GM15510 (cell line): Measurements from ENCODE around the gene INAFM1.
A peak's percentile ranks its signal among the peaks of the same experiment; 100 is the strongest.

Source experiments
- POLR2A ChIP-seq: IDR thresholded peaks from 3 replicates; pipeline ENCODE4 v1.6.1; 2011; ENCODE audit warnings: borderline replicate concordance; ENCODE audit not compliant: insufficient read length; ENCODE audit errors: extremely low read depth

Gene INAFM1

DNA sequence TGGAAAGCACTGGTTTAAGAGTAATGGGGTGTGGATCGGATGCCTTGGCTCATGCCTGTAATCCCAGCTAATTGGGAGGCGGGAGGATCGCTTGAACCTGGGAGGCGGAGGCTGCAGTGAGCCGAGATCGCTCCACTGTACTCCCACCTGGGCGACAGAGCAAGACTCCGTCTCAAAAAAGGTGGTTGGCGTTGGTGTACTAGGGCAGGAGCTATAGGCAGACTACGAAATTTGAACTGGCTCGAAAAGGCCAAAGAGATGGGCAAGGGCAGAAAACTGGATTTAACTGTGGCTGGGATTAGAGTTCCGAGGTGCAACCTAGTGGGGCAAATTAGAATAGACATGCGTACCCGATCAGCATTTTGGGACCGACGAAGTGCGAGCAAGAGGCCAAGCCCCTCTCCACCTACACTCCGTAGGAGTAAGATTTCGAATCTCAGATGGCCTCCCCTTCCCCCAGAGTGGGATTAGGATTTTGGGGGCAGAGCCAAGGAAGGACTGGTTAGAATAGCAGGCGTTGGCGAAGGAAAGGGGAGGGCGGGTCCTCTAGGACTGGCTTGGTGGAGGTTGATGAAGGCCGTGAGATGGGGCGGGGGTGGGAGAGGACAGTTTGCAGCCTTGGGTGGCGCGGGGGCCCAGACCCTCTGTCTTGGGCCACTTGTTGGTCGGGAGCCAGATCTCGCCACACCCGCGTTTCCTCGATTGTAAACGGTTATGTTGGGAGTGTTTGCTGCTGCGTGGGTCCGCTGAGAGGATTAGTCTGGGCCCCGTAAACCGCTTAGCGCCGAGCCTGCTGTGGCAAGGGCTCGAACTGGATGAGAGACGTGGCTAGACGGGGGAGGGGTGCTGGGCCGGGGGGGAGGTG is 2.0 kb upstream of the INAFM1 start:
- TF ChIP-seq POLR2A: no peak

DNA sequence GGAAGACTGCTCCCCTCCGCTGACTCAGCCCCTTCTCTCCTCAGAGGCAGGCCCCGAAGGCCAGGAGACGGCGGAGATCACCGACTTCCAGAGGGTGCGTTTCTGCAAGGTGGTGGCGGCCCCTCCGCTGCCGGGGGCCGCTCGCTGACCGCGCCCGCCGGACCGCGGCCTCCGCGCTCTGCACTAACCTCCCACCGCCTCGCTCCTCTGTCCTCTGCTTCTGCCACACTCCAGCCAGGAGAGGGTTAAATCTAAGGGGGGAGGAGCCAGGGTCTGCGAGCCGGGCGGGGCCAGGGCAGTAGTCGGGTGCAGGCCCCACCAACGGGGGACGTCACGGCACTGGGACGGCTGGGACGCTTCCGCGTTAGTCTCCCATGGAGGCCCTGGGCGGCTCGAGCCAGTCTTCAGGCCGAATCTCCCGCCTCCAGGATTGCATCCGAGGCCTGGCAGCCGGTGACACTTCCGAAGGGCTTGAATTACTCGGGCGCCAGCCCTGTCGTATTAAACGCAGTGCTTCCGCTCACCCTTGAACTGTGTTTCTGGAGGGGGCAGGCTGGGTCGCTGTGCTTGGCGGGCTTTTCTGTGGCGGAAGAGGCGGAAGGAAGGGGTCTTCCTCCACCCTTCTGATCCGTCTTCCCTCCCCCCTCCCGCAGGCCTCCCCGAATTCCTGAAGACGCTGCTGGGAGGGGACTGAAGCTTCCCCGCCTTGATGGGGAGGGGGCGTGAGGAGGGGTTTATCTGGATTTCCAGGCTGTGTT is 1.2 kb upstream of the INAFM1 start:
- peak; percentile 78 for TF ChIP-seq POLR2A

DNA sequence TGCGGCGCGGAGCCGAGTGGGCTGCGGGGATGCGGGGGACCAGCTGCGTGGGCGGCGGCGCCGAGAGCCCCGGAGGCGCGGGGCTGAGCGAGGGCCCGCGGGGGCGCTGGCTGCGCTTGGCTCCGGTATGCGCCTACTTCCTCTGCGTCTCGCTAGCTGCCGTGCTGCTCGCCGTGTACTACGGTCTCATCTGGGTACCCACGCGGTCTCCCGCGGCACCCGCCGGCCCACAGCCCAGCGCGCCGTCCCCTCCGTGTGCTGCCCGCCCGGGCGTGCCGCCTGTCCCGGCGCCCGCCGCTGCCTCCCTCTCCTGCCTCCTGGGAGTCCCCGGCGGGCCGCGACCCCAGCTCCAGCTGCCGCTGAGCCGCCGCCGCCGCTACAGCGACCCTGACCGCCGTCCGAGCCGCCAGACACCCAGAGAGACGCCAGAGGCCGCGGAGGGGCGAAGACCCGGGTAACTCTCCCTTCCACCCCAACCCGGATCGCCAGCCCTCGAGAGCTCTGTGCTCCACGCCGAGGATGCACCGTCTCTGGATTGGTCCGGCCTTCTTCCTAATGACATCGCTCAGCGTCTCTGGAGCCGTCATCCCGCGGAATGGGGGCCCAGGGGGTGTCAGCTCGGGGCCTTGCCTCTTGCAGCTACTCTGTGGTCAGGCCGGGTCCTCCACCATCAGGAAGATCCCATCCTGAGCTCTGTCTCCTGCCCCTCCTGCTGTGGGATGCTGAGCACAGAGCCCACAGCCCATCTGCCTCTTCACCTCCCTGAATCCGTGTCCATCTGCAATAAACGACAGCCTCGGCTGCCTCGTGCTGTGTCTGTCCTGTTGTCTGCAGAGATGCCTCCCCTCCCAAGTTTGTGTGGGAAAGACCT is 441 bp downstream of the INAFM1 start:
- TF ChIP-seq POLR2A: no peak

DNA sequence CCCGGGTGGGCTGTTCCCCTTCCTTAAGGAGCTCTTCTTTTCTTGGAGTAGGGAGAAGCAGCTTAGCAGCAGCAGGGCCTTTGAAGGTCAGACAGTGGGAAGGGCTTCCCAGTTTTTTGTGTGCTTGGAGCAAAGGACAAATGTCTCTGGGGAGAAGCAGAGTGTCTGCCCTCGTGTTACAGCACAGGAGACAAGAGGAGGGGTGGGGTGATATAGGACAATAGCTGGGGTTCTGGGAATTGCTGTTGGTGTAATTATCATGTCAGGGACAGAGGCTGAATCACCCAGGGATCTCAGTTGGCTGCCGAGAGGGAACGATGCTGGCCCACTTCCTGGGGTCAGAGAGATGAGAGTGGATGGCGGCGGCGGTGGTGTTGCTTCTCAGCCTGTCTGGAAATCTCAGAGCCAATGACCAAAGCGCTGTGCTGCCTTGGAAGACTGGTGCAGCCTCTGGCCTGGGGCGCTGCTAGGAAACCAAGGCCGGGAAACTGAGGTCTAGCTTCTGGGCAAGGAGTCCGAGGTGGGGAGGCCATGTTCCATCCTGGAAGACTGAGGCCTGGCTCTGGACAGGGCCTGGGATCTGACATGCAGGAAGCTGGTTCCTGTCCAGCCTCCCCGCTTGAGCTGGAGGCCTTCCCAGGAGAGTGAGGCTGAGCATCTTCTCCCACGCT is 1.2 kb downstream of the INAFM1 start:
- no peak for TF ChIP-seq POLR2A

DNA sequence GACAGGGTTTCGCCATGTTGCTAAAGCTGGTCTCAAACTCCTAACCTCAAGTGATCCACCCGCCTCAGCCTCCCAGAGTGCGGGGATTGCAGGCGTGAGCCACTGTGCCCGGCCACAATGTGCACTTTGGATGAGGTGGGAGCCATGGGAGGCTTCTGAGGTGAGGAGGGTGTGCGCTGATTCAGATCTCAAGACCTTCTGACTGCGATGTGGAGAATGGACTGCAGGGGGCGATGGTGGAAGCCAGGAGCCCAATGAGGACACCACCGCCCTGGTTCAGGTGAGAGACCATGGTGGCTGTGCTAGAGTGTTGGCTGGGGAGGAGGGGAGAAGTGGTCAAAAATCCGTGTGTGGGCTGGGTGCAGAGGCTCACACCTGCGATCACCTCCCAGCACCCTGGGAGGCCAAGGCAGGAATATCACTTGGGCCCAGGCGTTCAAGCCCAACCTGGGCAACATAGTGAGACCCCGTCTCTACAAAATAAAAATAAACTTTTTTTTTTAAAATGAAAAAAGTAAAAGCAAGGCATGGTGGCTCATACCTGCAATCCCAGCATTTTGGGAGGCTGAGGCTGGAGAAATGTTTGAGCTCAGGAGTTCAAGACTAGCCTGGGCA is 5.6 kb downstream of the INAFM1 start:
- TF ChIP-seq POLR2A: no peak

DNA sequence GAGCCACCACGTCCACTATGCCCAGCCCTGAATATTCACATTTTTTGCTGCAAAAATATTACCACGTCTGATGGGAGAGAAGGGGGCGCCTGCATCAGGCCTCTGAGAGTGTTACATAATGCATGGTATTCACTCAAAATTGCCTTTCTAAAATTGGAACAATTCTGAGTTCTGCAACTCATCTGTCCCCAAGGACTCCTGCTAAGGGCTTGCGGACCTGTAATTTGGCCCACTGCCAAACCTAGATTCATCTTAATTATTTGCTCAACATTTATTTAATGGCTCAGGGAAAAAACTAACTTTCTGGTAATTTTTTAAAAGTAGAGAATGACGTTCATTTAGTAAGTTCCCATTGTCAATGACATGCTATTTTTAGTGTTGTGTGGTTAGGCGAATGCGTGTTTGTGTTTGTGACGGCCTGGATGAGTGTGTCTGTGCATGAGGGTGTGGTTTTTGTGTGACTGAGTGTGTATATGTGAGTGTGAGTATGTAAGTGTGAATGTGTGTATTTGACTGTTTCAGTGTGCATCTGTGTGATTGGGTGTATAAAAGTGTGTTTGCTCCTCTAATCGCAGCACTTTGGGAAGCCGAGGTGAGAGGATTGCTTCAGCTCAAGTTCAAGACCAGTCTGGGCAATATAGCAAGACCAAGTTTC is 8.8 kb downstream of the INAFM1 start:
- no peak for TF ChIP-seq POLR2A

DNA sequence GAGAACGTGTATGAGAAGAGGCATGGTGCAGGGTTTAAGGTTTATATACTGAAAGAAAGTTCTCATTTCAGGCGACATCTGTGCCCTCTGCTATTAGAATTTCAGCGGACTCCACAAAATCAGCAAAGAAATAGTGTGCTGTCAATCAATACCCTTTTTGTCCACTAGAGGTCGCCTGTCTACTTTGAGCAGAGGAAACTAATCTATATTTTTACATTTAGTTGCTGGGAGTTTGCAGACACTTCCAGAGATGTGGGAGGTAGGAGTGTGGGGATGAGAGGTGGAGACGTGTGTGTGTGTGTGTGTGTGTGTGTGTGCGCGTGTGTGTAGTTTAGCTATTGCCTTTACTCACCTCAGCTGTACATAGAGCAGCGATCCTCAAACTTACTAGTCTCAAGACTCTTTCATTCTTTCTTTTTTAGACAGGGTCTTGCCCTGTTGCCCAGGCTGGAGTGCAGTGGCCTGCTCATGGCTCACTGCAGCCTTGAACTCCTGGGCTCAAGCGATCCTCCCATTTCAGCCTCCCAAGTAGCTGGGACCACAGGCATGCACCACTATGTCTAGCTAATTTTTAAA is 9.7 kb downstream of the INAFM1 start:
- no peak for TF ChIP-seq POLR2A

DNA sequence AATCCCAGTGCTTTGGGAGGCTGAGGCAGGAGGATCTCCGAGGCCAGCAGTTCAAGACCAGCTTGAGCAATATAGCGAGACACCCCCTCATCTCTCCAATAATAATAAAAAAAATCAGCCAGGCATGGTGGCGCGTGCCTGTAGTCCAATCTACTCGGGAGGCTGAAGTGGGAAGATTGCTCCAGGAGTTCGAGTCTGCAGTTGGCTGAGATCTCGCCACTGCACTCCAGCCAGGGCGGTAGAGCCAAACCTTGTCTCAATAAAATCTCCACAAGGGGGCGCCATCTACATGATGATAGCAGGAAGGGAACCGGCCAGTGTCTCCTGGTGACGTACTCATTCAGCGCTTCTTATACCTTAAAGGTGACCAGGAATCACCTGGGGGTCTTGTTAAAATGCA is 21.4 kb downstream of the INAFM1 start:
- no peak for TF ChIP-seq POLR2A

DNA sequence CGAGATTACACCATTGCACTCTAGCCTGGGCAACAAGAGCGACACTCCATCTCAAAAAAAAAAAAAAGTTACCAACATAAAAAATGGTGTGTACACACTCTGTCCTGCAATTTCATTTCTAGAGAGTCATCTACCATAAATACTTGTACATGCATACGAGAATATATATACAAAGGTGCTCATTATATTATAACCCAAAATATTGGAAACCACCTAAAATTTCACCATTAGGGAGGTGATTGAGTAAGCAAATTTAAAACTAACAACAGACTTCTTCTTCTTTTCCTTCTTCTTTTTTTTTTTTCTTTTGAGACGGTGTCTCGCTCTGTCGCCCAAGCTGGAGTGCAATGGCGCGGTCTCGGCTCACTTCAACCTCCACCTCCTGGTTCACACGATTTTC is 27.6 kb downstream of the INAFM1 start:
- no peak for TF ChIP-seq POLR2A

DNA sequence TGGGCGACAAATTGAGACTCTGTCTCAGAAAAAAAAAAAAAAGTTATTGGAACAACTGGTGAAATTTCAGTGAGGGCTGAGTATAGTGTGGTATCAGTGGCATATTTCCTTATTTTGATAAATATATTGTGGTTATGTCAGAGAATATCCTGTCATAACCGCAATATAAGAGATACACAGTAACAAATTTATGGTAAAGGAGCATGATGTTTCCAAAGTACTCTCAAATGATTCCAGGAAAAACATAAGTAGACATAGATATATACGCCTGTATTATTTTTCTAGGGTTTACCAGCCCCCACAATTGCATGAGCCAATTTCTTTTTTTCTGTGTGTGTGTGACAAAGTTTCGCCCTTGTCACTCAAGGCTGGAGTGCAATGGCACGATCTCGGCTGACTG is 29.3 kb downstream of the INAFM1 start:
- no peak for TF ChIP-seq POLR2A

DNA sequence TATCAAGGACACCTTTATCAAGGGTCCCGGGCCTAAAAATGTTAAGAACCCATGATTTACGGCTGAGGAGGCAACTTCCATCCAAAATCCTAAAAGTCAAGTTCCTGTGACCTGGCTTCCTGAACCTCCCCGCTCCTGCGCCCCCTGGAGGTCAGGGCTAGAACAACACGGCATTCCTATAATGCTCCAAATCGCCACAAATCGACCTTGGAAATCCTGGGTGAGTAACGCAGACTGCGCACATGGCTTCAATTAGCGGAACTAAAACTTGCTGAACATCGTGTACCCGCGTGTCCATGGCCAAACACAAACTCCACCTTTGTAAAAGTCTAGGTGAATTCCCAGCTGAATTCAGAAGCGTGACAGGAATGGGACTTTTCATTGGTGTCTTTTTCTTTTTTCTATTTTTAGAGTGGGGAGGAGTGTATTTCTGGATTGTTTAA is 30.6 kb downstream of the INAFM1 start:
- TF ChIP-seq POLR2A: no peak

DNA sequence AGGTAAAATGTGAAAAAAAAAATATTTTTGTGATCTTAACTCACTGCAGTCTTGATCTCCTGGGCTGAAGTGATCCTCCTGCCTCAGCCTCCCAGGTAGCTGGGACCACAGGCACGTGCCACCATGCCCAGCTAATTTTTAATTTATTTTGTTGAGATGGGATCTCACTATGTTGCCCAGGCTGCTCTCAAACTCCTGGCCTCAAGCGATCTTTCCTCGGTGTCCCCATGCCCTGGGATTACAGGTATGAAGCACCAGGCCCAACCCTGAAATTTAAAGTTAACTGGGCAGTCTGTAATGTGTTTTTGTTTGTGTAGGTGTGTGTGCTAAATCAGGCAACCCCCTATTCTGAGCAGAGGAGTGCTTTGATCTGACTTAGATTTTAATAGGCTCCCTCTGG is 31.6 kb downstream of the INAFM1 start:
- TF ChIP-seq POLR2A: no peak

DNA sequence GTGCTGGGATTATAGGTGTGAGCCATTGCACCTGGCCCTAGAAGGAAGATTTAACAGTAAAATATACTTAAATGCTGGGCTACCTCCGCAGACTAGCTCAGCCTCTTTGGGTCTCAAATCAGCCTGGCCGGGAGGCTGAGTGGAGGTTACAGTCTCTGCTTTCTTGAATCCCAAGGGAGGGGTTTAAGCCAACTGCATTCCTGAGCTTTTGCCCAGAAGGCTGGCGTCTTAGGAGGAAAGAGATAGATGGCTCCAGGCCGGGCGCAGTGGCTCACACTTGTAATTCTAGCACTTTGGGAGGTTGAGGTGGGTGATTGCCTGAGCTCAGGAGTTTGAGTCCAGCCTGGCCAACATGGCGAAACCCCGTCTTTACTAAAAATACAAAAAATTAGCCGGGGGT is 34.4 kb downstream of the INAFM1 start:
- TF ChIP-seq POLR2A: no peak

DNA sequence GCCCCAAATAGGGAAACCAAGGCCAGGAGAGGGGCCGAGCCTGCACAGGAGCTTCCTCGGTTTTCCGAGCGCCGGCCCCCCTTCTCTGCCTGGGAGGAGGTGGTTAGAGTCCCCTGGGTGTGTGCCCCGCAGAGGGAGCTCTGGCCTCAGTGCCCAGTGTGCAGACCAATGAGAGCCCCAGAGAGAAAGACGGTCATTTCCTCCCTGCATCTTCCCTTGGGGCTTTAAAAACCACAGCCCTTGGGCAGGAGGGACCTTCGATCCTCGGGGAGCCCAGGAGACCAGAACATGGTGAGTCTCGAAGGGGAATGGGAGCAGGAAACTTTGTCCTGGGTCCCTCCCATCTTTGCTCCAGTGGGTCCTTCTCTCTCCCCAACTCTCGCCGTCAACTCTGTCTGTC is 34.9 kb downstream of the INAFM1 start, which contains the start of gene C5AR1:
C5AR1 (plus strand) TSS at position 254 of the 400 bp plus-strand sequence; CDS start at position 289, 35 bp downstream.
- TF ChIP-seq POLR2A: no peak

DNA sequence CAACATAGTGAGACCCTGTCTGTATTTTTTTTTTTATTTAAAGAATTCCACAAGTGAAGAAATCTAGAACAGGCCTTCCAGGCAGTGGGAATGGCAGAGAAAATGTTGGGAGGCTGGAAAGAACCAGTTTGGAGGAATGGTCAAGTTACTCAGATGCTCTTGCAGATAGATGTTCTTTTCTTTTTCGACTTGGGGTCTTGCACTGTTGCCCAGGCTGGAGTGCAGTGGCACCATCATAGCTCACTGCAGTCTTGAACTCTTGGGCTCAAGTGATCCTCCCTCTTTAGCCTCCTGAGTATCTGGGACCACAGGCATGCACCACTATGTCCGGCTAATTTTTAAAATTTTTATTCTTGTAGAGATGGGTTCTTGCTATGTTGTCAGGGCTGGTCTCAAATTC is 35.6 kb downstream of the INAFM1 start:
- no peak for TF ChIP-seq POLR2A
